A549 (cell line): ENCODE measurements around the gene MYB. TPM values are rescaled to one million over a fixed set of nuclear protein-coding genes. Genes with fewer than 3 reads are reported as not detected.

Experiments
- ATAC-seq, 2 experiments: fragments of 200-7000 bp in 1 of 2; fragments of >200 bp in 1 of 2; cut with Nextera tagmentation in 1 of 2; cut with Tn5 transposase in 1 of 2; 3 replicates each; pipeline versions ENCODE4 v1.8.0 to v1.9.1; 2018 to 2020; ENCODE audit warnings: mild to moderate bottlenecking in 1 of 2, moderate library complexity in 1 of 2
- CTCF ChIA-PET: fragments of 300-600 bp; sonication (Branson Sonifier 250); formaldehyde crosslinking; extraction: SDS; loops from one replicate; lab custom pipeline; 2021; ENCODE audit warnings: antibody characterized with exemption, inconsistent platforms; lab: Yijun Ruan, JAX
- POLR2A ChIA-PET: fragments of 350-600 bp; formaldehyde crosslinking; extraction: SDS; loops from one replicate; lab custom pipeline; 2021; ENCODE audit warnings: antibody characterized with exemption, inconsistent platforms; lab: Yijun Ruan, JAX
- DNase-seq, 2 experiments: peaks; one replicate each; pipeline versions ENCODE4 v3.0.0 to v3.0.0-alpha.2; 2011 to 2016; ENCODE audit warnings: low read depth in 1 of 2, low spot score in 1 of 2
- FAIRE-seq: peaks from 2 replicates; lab custom pipeline; 2011; peaks lifted over from hg19 to GRCh38; lab: Jason Lieb, UNC
- H3K27ac ChIP-seq, 2 experiments: fragments of >200 bp; sonication (Bioruptor Twin); formaldehyde crosslinking; 3 replicates each; pipeline ENCODE4 v1.5.1; 2016 to 2017
- H3K4me1 ChIP-seq: fragments of >200 bp; sonication (Bioruptor Twin); formaldehyde crosslinking; 3 replicates; pipeline ENCODE4 v1.6.1; 2016
- H3K4me2 ChIP-seq: fragments of >200 bp; sonication (Bioruptor Twin); formaldehyde crosslinking; 3 replicates; pipeline ENCODE4 v1.6.1; 2016
- H3K4me3 ChIP-seq: fragments of >200 bp; sonication (Bioruptor Twin); formaldehyde crosslinking; 3 replicates; pipeline ENCODE4 v1.5.1; 2016
- H3K9me3 ChIP-seq: fragments of >200 bp; sonication (Bioruptor Twin); formaldehyde crosslinking; 3 replicates; pipeline ENCODE4 v1.6.1; 2016
- ATOH8 ChIP-seq: fragments of 250-450 bp; sonication (Bioruptor Pico); IDR thresholded peaks from 2 replicates; pipeline ENCODE4 v1.5.0; 2020; ENCODE audit warnings: low read depth, mild to moderate bottlenecking, moderate library complexity
- BCL3 ChIP-seq: fragments of >200 bp; sonication (Bioruptor Twin); formaldehyde crosslinking; IDR thresholded peaks from 3 replicates; pipeline ENCODE4 v1.6.1; 2016
- BHLHE40 ChIP-seq: IDR thresholded peaks from 2 replicates; pipeline ENCODE4 v1.6.1; 2012; ENCODE audit warnings: low read depth, low read length, inconsistent platforms
- CBX2 ChIP-seq: fragments of 200-600 bp; sonication (generic); IDR thresholded peaks from 2 replicates; pipeline ENCODE4 v1.6.1; 2016; ENCODE audit warnings: low read depth, mild to moderate bottlenecking, borderline replicate concordance
- EHMT2 ChIP-seq: fragments of 200-600 bp; sonication (generic); IDR thresholded peaks from 2 replicates; pipeline ENCODE4 v1.6.1; 2016; ENCODE audit warnings: antibody characterized with exemption, low read depth, mild to moderate bottlenecking, moderate library complexity
- ELK1 ChIP-seq: fragments of 150-350 bp; IDR thresholded peaks from 2 replicates; pipeline ENCODE4 v1.6.1; 2014; ENCODE audit warnings: low read depth, mild to moderate bottlenecking, low read length
- FOSL2 ChIP-seq, 2 experiments: fragments of 450-650 bp in 1 of 2; fragments of >200 bp in 1 of 2; sonication (Bioruptor Twin) in 1 of 2; formaldehyde crosslinking; IDR thresholded peaks; 2 replicates each; pipeline versions ENCODE4 v1.5.0 to v1.6.1; 2016 to 2020; ENCODE audit warnings: mild to moderate bottlenecking in 1 of 2, moderate library complexity in 1 of 2
- GATA3 ChIP-seq: IDR thresholded peaks from 2 replicates; pipeline ENCODE4 v1.6.1; 2012; ENCODE audit warnings: borderline replicate concordance
- HOXA7 ChIP-seq: fragments of 250-450 bp; sonication (Bioruptor Pico); IDR thresholded peaks from 2 replicates; pipeline ENCODE4 v1.5.0; 2020; ENCODE audit warnings: mild to moderate bottlenecking, moderate library complexity
- HOXB13 ChIP-seq: fragments of 250-450 bp; sonication (Bioruptor Pico); IDR thresholded peaks from 2 replicates; pipeline ENCODE4 v1.5.0; 2020; ENCODE audit warnings: low read depth, mild to moderate bottlenecking, moderate library complexity
- HOXB5 ChIP-seq: fragments of 250-450 bp; sonication (Bioruptor Pico); IDR thresholded peaks from 2 replicates; pipeline ENCODE4 v1.5.0; 2020; ENCODE audit warnings: mild to moderate bottlenecking, moderate library complexity
- JUN ChIP-seq, 2 experiments: fragments of >200 bp; sonication (Bioruptor Twin); formaldehyde crosslinking; IDR thresholded peaks; 2 replicates in 1 of 2; 3 replicates in 1 of 2; pipeline ENCODE4 v1.6.1; 2016 to 2017
- KDM1A ChIP-seq: fragments of 200-600 bp; sonication (generic); IDR thresholded peaks from 2 replicates; pipeline ENCODE4 v1.6.1; 2016; ENCODE audit warnings: low read depth, mild to moderate bottlenecking
- KDM5A ChIP-seq: fragments of 200-600 bp; sonication (generic); IDR thresholded peaks from 2 replicates; pipeline ENCODE4 v1.6.1; 2016; ENCODE audit warnings: antibody characterized with exemption, mild to moderate bottlenecking
- MYC ChIP-seq: IDR thresholded peaks from 2 replicates; pipeline ENCODE4 v1.6.1; 2012; ENCODE audit warnings: mild to moderate bottlenecking, inconsistent platforms, low read length, improper control_type of control experiment, borderline replicate concordance
- NFE2L2 ChIP-seq: fragments of 150-350 bp; conservative IDR thresholded peaks from 2 replicates; pipeline ENCODE4 v1.6.1; 2014; ENCODE audit warnings: low read length
- NPAS2 ChIP-seq: fragments of 250-450 bp; sonication (Bioruptor Pico); IDR thresholded peaks from 2 replicates; pipeline ENCODE4 v1.8.0; 2022; ENCODE audit warnings: mild to moderate bottlenecking, moderate library complexity, borderline replicate concordance
- PBX3 ChIP-seq: IDR thresholded peaks from 2 replicates; pipeline ENCODE4 v1.6.1; 2012
- PHF8 ChIP-seq: fragments of 200-600 bp; sonication (generic); IDR thresholded peaks from 2 replicates; pipeline ENCODE4 v1.6.1; 2016; ENCODE audit warnings: low read depth, mild to moderate bottlenecking, antibody characterized with exemption, moderate library complexity, borderline replicate concordance
- POLR2AphosphoS2 ChIP-seq: conservative IDR thresholded peaks from 2 replicates; pipeline ENCODE4 v1.6.1; 2012; ENCODE audit warnings: low read length, improper control_type of control experiment, inconsistent platforms
- RCOR1 ChIP-seq: fragments of 150-350 bp; IDR thresholded peaks from 2 replicates; pipeline ENCODE4 v1.6.1; 2014; ENCODE audit warnings: antibody characterized with exemption, low read length, low read depth
- REST ChIP-seq: fragments of 200-600 bp; sonication (generic); IDR thresholded peaks from 2 replicates; pipeline ENCODE4 v1.6.1; 2016; ENCODE audit warnings: antibody characterized with exemption, mild to moderate bottlenecking, moderate library complexity
- SREBF2 ChIP-seq: fragments of 450-650 bp; IDR thresholded peaks from 2 replicates; pipeline ENCODE4 v1.6.1; 2014; ENCODE audit warnings: mild to moderate bottlenecking, moderate library complexity
- USF2 ChIP-seq: fragments of 450-650 bp; IDR thresholded peaks from 2 replicates; pipeline ENCODE4 v1.6.1; 2014; ENCODE audit warnings: antibody characterized with exemption
- WGBS: methylation state at CpG from one replicate; pipeline ENCODE4 v1.1.6; 2017; ENCODE audit errors: missing lambda C conversion rate; 5-methylcytosine and 5-hydroxymethylcytosine counted together
- polyA plus RNA-seq, 4 experiments: library from polyadenylated mRNA; depleted of rRNA in 3 of 4; stranded (reverse); fragments of >200 nt; fragmentation: RNase III in 1 of 4; extraction: RNeasy Plus Mini Kit Qiagen cat#74134 plus additional on column Dnase treatment in 1 of 4; gene quantifications; 2 replicates in 3 of 4; 3 replicates in 1 of 4; pipeline ENCODE4 v1.2.3, GENCODE V29; 2011 to 2017

MYB gene
- polyA plus RNA-seq, 2 of the 4 experiments (the other 2 are of a cell fraction), result 0.22 to 0.27 TPM

DNA sequence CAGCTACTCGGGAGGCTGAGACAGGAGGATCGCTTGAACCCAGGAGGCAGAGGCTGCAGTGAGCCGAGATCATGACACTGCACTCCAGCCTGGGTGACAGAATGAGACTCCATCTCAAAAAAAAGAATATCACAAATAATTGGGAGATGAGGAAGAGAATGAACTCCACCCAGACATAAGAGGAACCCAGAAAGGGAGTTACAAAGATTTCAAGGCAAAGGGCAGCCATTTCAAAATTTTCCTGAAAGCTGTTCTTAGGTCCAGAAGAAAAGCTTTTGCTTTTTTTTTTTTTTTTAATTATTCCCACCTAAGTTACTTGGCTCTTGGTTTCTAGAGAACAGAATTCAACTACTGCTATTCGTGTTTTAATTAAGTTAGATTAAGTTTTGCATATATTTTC, 23.8 kb downstream of the MYB start:
- POLR2A ChIA-PET, result no interaction called here

GRCh38 chr6:135209803-135210202, 28.7 kb downstream of the MYB start:
- POLR2A ChIA-PET, result interaction anchor here (0.6 kb wide), 1 partner anchor 27 kb away, joined by 3 read pairs; no protein-coding TSS in a partner anchor
- WGBS, result 75% methylated on average over 6 of the region's 6 CpGs
- CTCF ChIA-PET, result no interaction called here
- ATAC-seq (no peak), DNase-seq (no peak), FAIRE-seq (no peak)
- no peak overlapping the region for H3K27ac ChIP-seq
- no peak for TF ChIP-seq ATOH8 (CRISPR knock-in tag)
- no peak for TF ChIP-seq HOXB5 (CRISPR knock-in tag)
- no peak for TF ChIP-seq CBX2
- no peak for TF ChIP-seq BCL3
- H3K9me3 ChIP-seq, result 0 out of 3 replicates have a peak, but pooled peaks cover 3% of the 10 kb centered on the region
- H3K4me1 ChIP-seq, result no peaks in the 10 kb centered on the region
- no peak overlapping the region for H3K4me3 ChIP-seq
- no peak overlapping the region for H3K4me2 ChIP-seq

More for the DNA sequence above, 23.8 kb downstream of the MYB start:
- Histone ChIP-seq H3K9me3 (0 out of 3 replicates have a peak, but pooled peaks cover 3% of the 10 kb centered on the region), H3K4me1 (no peaks in the 10 kb centered on the region), H3K27ac (no peak overlapping the region), H3K4me2 (no peak overlapping the region), H3K4me3 (no peak overlapping the region)
- TF ChIP-seq NFE2L2, result no peak
- no peak for TF ChIP-seq FOSL2 (IDR thresholded peaks at IDR 0.05)
- no peak for TF ChIP-seq FOSL2 (CRISPR knock-in tag; IDR thresholded peaks at IDR 0.05)
- TF ChIP-seq SREBF2, result no peak
- no peak for TF ChIP-seq ELK1
- no peak for TF ChIP-seq GATA3
- TF ChIP-seq PHF8, result no peak
- no peak for TF ChIP-seq HOXA7 (CRISPR knock-in tag)
- no peak for TF ChIP-seq NPAS2 (CRISPR knock-in tag)
- no peak for FAIRE-seq
- ATAC-seq, result no peak
- 78% methylated on average over 4 of the region's 4 CpGs for WGBS
- CTCF ChIA-PET, result interaction anchor here (0.7 kb wide), 1 partner anchor 10 kb away, joined by 3 read pairs; no protein-coding TSS in a partner anchor
- no peak for DNase-seq

DNA sequence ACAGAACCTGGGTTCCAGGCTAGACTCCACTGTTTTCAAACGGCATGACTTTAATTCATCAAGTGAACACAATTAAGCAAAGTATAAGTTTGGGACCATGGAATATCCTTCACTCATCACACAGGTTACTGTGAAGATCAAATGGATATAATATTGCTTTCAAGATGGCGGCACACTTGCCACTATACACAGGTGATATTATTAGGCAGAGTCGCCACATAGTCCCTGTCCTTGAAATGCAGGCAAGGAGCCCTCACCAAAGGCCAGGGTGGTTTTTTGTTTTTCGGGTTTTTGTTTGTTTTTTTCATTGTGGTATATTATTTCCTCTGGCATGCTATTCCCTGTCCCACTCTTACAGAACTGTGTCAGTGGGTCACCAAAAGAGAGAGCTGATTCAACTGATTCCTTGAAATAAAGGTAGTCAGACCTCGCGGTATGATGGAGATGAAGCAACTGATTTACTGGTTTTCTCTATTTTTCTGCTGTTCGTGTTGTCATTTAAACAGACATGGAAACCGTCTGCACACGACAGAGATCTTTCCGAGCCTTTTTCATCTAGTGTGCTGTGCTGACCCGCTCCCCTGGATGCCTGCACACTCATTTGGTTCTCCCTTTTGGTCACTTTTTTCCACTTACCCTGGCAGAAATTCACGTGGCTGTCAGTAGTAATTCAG, 29.7 kb downstream of the MYB start:
- ChIA-PET POLR2A (no interaction called here), CTCF (no interaction called here)
- FAIRE-seq (no peak), ATAC-seq (no peak), DNase-seq (no peak)
- H3K9me3 ChIP-seq, result 0 out of 3 replicates have a peak, but pooled peaks cover 3% of the 10 kb centered on the region
- H3K4me2 ChIP-seq, result no peak overlapping the region
- no peak overlapping the region for H3K27ac ChIP-seq
- H3K4me1 ChIP-seq, result no peaks in the 10 kb centered on the region
- H3K4me3 ChIP-seq, result no peak overlapping the region
- 81% methylated on average over 12 of the region's 12 CpGs for WGBS
- TF ChIP-seq RCOR1 (no peak), MYC (no peak), PBX3 (no peak), KDM5A (no peak), KDM1A (no peak), JUN (IDR thresholded peaks at IDR 0.05) (no peak), NFE2L2 (no peak), USF2 (no peak), REST (no peak), HOXB13 (no peak), EHMT2 (no peak), POLR2AphosphoS2 (no peak), BHLHE40 (no peak)
